KMS-11 (cell line): ENCODE measurements around the gene ALDH8A1.

Source experiments
- H2AFZ ChIP-seq: fragments of 200-600 bp; sonication (generic); 2 replicates; pipeline ENCODE4 v1.6.1; 2016; ENCODE audit warnings: antibody characterized with exemption, mixed run types, low read depth
- H3K27ac ChIP-seq: fragments of 200-600 bp; sonication (generic); 2 replicates; pipeline ENCODE4 v1.6.1; 2016; ENCODE audit warnings: mild to moderate bottlenecking, mixed run types
- H3K27me3 ChIP-seq: fragments of 200-600 bp; sonication (generic); 2 replicates; pipeline ENCODE4 v1.6.1; 2017; ENCODE audit warnings: mild to moderate bottlenecking, low read depth, mixed run types, moderate library complexity; ENCODE audit not compliant: insufficient read depth
- H3K36me3 ChIP-seq: fragments of 200-600 bp; sonication (generic); 2 replicates; pipeline ENCODE4 v1.6.1; 2017; ENCODE audit warnings: mild to moderate bottlenecking, mixed run types; ENCODE audit not compliant: insufficient read depth
- H3K4me1 ChIP-seq: fragments of 200-600 bp; sonication (generic); 2 replicates; pipeline ENCODE4 v1.6.1; 2016; ENCODE audit warnings: mild to moderate bottlenecking, low read depth, mixed run types; ENCODE audit not compliant: poor library complexity, severe bottlenecking
- H3K4me2 ChIP-seq: fragments of 200-600 bp; sonication (generic); 2 replicates; pipeline ENCODE4 v1.7.0; 2016; ENCODE audit warnings: mild to moderate bottlenecking, mixed run types
- H3K4me3 ChIP-seq: fragments of 200-600 bp; sonication (generic); IDR thresholded peaks from 2 replicates; pipeline ENCODE4 v1.6.1; 2017; ENCODE audit warnings: low read depth, low read length, mixed read lengths; ENCODE audit not compliant: insufficient read depth
- H3K79me2 ChIP-seq: fragments of 200-600 bp; sonication (generic); 2 replicates; pipeline ENCODE4 v1.6.1; 2016; ENCODE audit warnings: low read depth, mixed run types; ENCODE audit not compliant: insufficient read depth
- H3K9ac ChIP-seq: fragments of 200-600 bp; sonication (generic); 2 replicates; pipeline ENCODE4 v1.6.1; 2016; ENCODE audit warnings: mild to moderate bottlenecking, mixed run types
- H4K20me1 ChIP-seq: fragments of 200-600 bp; sonication (generic); 2 replicates; pipeline ENCODE4 v1.6.1; 2016; ENCODE audit warnings: mild to moderate bottlenecking, mixed run types; ENCODE audit not compliant: insufficient read depth
- TF ChIP-seq, protein P1 (sequence below): fragments of 200-600 bp; sonication (generic); conservative IDR thresholded peaks from 2 replicates; pipeline ENCODE4 v1.6.1; 2017; ENCODE audit warnings: low read depth, mild to moderate bottlenecking, antibody characterized with exemption, low read length, moderate library complexity, mixed read lengths

ALDH8A1 gene

DNA sequence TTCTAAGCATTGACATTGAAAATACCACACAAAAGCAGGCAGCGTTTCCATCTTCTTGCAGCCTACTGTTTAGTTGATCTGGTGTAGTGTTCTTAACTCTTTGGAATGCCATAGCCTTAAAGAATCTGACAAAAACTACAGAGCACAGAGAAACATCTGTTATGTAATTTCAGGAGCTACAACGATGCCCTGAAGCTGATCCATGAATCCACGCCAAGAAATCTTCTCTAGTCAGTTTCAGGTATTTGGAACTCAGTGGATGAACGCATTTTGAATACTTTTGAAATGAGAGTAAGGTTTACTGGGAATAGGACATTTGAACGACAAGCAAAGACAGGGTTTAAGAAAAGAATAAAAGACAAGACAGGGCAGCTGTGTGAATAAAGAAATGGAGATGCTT, 17.8 kb downstream of the ALDH8A1 start:
- Histone ChIP-seq H2AFZ (no peak overlapping the region), H3K4me2 (no peak overlapping the region), H3K4me1 (no peaks in the 10 kb centered on the region), H3K79me2 (no peaks in the 10 kb centered on the region), H3K4me3 (no peak overlapping the region), H3K27ac (no peak overlapping the region), H3K36me3 (no peaks in the 10 kb centered on the region), H3K9ac (no peak overlapping the region), H3K27me3 (no peaks in the 10 kb centered on the region), H4K20me1 (no peaks in the 10 kb centered on the region)
- TF ChIP-seq, protein P1, sequence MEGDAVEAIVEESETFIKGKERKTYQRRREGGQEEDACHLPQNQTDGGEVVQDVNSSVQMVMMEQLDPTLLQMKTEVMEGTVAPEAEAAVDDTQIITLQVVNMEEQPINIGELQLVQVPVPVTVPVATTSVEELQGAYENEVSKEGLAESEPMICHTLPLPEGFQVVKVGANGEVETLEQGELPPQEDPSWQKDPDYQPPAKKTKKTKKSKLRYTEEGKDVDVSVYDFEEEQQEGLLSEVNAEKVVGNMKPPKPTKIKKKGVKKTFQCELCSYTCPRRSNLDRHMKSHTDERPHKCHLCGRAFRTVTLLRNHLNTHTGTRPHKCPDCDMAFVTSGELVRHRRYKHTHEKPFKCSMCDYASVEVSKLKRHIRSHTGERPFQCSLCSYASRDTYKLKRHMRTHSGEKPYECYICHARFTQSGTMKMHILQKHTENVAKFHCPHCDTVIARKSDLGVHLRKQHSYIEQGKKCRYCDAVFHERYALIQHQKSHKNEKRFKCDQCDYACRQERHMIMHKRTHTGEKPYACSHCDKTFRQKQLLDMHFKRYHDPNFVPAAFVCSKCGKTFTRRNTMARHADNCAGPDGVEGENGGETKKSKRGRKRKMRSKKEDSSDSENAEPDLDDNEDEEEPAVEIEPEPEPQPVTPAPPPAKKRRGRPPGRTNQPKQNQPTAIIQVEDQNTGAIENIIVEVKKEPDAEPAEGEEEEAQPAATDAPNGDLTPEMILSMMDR, result no peak

GRCh38 chr6:134930463-134930862, 19.4 kb downstream of the ALDH8A1 start:
- Histone ChIP-seq H3K9ac (no peak overlapping the region), H3K27ac (no peak overlapping the region), H3K36me3 (no peaks in the 10 kb centered on the region), H3K4me2 (no peak overlapping the region), H4K20me1 (no peaks in the 10 kb centered on the region), H3K4me1 (no peaks in the 10 kb centered on the region), H3K4me3 (no peak overlapping the region), H3K27me3 (no peaks in the 10 kb centered on the region), H3K79me2 (no peaks in the 10 kb centered on the region), H2AFZ (no peak overlapping the region)
- TF ChIP-seq, protein P1, result no peak

DNA sequence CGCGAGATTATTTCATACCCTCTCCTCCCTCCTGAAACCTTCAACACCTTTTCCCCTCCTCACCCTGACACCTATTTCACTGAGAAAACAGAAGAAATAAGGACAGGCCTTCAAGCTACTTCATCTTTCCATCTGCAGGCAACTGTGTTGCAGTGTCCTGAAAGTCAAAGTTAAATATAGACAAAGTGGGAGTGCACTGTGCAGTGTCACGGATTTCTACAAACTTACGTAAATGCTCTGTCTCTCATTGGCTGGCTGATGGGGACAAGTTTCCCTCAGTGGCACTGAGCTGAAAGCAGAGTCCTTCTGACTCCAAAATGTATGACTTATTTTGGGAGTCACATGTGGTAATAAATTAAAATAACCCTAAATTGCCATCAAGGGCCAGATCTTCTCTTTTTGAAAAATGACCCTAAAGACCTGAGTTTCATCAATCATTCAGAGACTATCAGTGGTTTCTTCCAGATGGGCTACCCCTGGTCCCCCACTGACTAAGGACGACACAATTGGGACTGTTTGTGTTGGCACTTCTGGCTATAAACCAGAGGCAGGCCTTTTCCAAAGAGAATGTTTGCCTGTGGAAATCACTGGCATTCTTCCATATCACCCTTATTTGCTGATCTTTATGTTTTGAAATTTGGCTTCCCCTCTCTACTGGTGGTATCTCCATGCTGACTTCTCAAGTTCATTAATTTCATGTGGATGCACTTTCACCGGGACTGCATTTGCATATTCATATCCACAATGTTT, 21.6 kb downstream of the ALDH8A1 start:
- TF ChIP-seq, protein P1, result no peak
- Histone ChIP-seq H2AFZ (no peak overlapping the region), H3K27ac (no peak overlapping the region), H4K20me1 (no peaks in the 10 kb centered on the region), H3K4me3 (no peak overlapping the region), H3K4me2 (no peak overlapping the region), H3K27me3 (no peaks in the 10 kb centered on the region), H3K79me2 (no peaks in the 10 kb centered on the region), H3K9ac (no peak overlapping the region), H3K4me1 (no peaks in the 10 kb centered on the region), H3K36me3 (no peaks in the 10 kb centered on the region)

GRCh38 chr6:134925800-134926199, 24.1 kb downstream of the ALDH8A1 start:
- Histone ChIP-seq H3K36me3 (no peaks in the 10 kb centered on the region), H3K27ac (no peak overlapping the region), H3K4me3 (no peak overlapping the region), H3K4me2 (no peak overlapping the region), H3K27me3 (no peaks in the 10 kb centered on the region), H3K4me1 (no peaks in the 10 kb centered on the region), H3K9ac (no peak overlapping the region), H4K20me1 (no peaks in the 10 kb centered on the region), H3K79me2 (no peaks in the 10 kb centered on the region), H2AFZ (no peak overlapping the region)
- TF ChIP-seq, protein P1, result no peak
